Measurements from ENCODE around the gene NAA15.
"Not testable (repeated sequence)": the region's sequence is repeated elsewhere in the genome, so short reads cannot be mapped to it uniquely, and the experiment has no call there.

GRCh38 chr4:139468756-139469155, 167.5 kb downstream of the NAA15 start:
- TF ChIP-seq MAX (IDR thresholded peaks at IDR 0.05; ENCODE audit: low read depth); SIN3A (IDR thresholded peaks at IDR 0.05; ENCODE audit: borderline replicate concordance, low read depth, low read length); RAD21 (IDR thresholded peaks at IDR 0.05; ENCODE audit: low read length); EP300 (IDR thresholded peaks at IDR 0.05; ENCODE audit: borderline replicate concordance in 1 of 2, low read depth in 1 of 2, low read length in 1 of 2); SMC3 (IDR thresholded peaks at IDR 0.05; ENCODE audit: low read depth, low read length); GABPA (IDR thresholded peaks at IDR 0.05; ENCODE audit: low read depth); TEAD4 (IDR thresholded peaks at IDR 0.05; ENCODE audit: borderline replicate concordance, insufficient read depth): not testable (repeated sequence)
- TF ChIP-seq, protein P1, sequence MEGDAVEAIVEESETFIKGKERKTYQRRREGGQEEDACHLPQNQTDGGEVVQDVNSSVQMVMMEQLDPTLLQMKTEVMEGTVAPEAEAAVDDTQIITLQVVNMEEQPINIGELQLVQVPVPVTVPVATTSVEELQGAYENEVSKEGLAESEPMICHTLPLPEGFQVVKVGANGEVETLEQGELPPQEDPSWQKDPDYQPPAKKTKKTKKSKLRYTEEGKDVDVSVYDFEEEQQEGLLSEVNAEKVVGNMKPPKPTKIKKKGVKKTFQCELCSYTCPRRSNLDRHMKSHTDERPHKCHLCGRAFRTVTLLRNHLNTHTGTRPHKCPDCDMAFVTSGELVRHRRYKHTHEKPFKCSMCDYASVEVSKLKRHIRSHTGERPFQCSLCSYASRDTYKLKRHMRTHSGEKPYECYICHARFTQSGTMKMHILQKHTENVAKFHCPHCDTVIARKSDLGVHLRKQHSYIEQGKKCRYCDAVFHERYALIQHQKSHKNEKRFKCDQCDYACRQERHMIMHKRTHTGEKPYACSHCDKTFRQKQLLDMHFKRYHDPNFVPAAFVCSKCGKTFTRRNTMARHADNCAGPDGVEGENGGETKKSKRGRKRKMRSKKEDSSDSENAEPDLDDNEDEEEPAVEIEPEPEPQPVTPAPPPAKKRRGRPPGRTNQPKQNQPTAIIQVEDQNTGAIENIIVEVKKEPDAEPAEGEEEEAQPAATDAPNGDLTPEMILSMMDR (IDR thresholded peaks at IDR 0.05), result not testable (repeated sequence)

Data from SK-N-SH (cell line).